Measurements from ENCODE around the gene BFSP2.

BFSP2 gene

GRCh38 chr3:133400006-133400515 lies at the start of gene BFSP2:
Gene BFSP2 (plus strand): TSS chr3:133400056. CDS start chr3:133400084, 28 bp downstream.
- no peak for DNase-seq (ENCODE audit: low read depth)

DNA sequence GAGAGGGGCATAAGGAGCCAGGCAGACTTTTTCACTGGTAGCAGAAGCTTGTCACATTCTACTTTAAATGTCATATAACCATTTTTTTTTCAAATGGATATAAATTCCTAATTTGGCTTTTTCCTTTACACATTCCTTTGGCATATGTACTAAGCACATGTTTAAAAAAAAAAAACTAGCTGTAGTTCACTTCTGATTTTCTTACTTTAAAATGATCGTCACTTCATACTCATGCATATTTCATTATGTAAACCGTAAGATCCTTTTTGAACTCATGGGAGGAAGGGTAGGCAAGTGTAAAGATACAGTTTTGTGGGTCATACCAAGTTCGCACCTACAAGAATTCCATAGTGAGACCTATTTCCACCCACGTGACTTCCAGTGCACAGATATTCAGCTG lies 45.1 kb upstream of the BFSP2 start:
- no peak for DNase-seq (ENCODE audit: low read depth)

DNA sequence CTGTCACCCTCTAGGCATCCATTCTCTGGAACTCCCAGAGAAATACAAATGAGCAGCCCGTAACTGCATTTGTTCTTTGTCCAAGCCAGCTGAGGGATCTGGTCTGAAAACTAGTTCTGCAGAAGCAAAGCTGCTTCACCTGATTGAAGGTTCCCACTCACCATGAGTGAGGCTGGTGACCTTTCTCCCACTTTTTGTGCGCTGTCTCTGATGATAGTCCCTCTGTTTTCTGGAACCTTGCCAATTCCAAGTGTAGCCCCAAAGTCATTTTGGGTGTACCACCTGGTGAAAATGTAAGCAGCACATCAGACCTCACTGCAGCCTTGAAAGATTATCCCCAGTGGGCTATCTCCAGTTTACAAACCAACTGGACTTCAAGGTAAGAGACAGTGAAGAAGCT lies 39.4 kb upstream of the BFSP2 start:
- no peak for DNase-seq (ENCODE audit: low read depth)

DNA sequence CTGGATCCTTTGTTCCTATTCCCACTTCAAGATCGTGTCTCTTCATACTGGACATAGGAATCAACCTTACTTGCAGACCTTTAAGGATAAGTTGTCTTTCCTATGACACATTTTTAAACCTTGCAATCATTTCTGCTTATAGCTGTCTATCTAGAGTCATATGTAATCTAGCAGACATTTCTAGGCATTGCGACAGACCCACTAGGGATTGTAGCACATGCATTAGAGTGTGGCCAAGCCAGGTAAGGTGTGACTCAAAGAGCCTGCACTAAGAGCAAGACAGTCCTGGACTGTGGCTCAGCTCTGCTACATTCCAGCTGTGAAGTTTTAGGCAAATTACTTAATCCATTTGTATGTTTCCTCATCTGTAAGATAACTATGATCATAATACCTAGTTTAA lies 38.8 kb upstream of the BFSP2 start:
- DNase-seq (ENCODE audit: low read depth), result no peak

- no peak for DNase-seq (ENCODE audit: low read depth)
Observed at GRCh38 chr3:133361435-133361834, 38.4 kb upstream of the BFSP2 start.

- no peak for DNase-seq (ENCODE audit: low read depth)
Observed at GRCh38 chr3:133362539-133362938, 37.3 kb upstream of the BFSP2 start.

DNA sequence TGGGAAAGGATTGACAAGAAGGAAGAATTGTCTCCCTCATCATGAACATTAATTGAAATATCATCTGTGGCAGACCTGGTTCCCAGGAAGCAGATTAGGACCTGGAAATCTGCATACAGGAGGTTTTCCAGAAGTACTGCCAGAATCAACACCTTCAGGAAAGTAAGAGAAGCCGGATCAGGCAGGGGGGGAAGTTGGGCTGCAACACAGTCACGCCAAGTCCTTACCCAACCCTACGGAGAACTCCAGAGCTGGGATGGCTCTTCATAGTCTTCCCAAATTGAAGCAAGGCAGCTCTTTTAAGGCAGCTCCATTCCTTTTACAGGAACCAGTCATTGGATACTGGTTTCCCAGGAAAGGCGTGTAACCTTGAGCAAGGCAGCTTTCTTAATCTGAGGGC lies 35.2 kb upstream of the BFSP2 start:
- no peak for DNase-seq (ENCODE audit: low read depth)

DNA sequence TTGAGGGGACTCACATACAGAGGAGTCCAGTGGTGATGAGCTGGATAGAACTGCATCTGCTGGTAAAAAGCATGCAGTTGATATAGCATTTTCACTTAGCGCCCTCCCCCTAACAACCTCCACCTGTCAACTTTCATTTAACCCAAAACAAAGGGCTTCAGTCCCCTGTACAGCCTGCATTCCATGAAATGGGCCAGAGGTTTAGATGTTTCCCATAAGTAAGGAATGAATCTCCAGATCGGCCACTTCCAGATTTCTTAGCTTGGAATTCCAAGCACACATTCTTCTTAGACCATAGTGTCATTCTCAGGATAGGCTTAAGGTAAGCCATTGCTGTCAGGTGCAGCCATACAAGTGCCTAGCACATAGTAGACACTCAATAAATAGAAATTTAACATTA lies 32.9 kb upstream of the BFSP2 start:
- no peak for DNase-seq (ENCODE audit: low read depth)

DNA sequence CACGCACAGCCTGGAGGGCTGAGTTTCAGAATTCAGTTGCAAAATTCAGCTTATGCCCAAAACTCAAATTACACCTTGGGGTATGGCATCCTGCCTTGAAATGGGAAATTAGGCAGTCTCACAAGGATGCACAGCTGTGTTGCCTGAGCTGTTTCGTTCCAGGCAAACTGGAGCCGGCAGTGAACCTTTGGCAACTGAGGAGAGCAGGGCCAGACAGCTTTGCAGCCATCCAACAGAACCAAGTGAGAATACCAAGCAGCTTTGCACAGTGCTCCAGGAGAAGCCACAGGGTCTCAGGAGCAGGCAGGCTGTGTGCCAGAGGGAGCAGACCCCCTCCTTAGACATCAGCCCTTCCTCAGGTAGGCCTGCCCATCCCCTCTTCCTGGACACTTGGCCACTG lies 32.5 kb upstream of the BFSP2 start:
- no peak for DNase-seq (ENCODE audit: low read depth)

DNA sequence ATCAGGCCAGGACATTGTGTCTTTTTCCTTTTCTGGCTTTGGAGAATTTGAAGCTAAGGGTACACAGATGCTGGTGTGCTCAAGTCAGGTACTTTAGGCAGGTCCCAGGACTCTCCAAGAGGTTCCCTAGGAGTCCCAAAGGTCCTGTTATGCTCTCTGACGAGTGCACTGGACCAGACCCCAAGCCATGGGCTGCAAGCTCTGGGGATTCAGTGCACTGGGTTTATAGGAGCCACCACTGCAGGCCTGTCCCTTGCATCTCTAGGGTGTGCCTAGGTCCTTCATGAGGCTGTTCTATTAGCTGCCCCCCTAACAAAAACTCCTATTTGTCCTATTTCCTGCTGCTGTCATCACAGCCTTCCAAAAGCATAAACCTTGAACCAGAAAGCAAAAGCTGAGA lies 31.9 kb upstream of the BFSP2 start:
- no peak for DNase-seq (ENCODE audit: low read depth)

GRCh38 chr3:133368371-133369067 lies 31.3 kb upstream of the BFSP2 start:
- no peak for DNase-seq (ENCODE audit: low read depth)

GRCh38 chr3:133369068-133369440 lies 30.8 kb upstream of the BFSP2 start:
- DNase-seq (ENCODE audit: low read depth), result no peak

GRCh38 chr3:133371181-133371580 lies 28.7 kb upstream of the BFSP2 start:
- no peak for DNase-seq (ENCODE audit: low read depth)

DNA sequence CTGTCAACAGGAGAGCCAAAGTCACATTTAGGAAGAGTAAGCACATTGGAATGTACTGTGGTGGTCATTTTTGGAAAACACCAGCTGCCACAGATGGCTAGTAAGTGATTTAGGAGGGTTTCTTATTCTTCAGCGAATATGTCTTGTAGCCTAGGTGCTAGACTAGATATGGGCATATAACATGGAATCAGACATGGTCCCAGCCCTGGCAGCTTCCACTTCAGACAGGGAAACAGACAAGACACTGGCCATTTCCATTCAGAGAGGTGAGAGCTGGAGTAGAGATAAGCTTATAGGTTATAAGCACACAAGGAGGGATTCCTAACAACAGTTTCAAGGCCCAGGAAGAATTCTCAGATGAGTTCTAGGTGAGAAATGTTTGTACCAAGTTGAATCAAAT lies 28.2 kb upstream of the BFSP2 start:
- DNase-seq (ENCODE audit: low read depth), result no peak

- DNase-seq (ENCODE audit: low read depth), result no peak
Observed at GRCh38 chr3:133374708-133375402, 25.0 kb upstream of the BFSP2 start.

DNA sequence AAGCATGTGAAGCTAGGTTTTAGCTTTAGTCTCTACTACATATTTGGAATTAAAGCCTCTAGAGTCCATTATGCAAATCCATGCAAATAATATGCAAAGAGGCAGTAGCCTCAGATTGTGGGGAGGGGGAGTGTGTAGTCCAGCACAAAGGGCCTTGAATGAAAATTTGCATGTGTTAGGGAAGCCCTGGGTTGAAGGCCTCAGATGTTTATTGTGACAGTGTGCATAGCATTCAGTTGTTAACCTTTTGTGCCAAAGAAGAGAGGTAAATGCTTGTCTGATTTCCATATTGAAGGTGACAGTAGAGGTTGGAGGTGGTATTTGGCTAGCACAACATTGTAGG lies 24.5 kb upstream of the BFSP2 start:
- no peak for DNase-seq (ENCODE audit: low read depth)

- DNase-seq (ENCODE audit: low read depth), result no peak
Observed at GRCh38 chr3:133376810-133377209, 23.0 kb upstream of the BFSP2 start.

DNA sequence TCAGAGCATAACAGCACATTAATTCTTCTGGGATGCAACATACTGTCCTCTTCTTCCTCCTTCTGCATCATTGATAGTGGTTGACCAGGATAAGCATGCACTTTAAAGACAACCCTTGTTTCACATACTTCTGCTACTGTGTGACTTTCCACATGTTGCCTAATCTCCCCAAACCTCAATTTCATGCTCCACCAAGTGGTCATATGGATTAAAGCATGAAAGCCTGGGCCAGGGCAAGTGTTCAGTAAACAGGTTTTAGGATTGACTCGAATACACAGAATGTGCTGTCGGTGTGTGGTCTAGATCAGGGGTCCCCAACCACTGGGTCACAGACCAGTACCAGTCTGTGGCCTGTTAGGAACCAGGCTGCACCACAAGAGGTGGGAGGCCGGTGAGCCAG lies 22.5 kb upstream of the BFSP2 start:
- no peak for DNase-seq (ENCODE audit: low read depth)

GRCh38 chr3:133379926-133380325 lies 19.9 kb upstream of the BFSP2 start:
- DNase-seq (ENCODE audit: low read depth), result no peak

DNA sequence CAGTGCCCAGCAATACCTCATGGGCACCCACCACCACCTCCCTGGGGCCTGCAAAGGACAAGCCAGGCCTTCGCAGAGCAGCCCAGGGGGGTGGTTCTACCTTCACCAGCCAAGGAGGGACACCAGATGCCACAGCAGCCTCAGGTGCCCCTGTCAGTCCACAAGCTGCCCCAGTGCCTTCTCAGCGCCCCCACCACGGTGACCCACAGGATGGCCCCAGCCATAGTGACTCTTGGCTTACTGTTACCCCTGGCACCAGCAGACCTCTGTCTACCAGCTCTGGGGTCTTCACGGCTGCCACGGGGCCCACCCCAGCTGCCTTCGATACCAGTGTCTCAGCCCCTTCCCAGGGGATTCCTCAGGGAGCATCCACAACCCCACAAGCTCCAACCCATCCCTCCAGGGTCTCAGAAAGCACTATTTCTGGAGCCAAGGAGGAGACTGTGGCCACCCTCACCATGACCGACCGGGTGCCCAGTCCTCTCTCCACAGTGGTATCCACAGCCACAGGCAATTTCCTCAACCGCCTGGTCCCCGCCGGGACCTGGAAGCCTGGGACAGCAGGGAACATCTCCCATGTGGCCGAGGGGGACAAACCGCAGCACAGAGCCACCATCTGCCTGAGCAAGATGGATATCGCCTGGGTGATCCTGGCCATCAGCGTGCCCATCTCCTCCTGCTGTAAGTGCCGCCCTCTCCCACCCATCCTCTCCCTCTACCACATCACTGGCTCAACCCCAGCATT lies 19.2 kb upstream of the BFSP2 start:
- no peak for DNase-seq (ENCODE audit: low read depth)

DNA sequence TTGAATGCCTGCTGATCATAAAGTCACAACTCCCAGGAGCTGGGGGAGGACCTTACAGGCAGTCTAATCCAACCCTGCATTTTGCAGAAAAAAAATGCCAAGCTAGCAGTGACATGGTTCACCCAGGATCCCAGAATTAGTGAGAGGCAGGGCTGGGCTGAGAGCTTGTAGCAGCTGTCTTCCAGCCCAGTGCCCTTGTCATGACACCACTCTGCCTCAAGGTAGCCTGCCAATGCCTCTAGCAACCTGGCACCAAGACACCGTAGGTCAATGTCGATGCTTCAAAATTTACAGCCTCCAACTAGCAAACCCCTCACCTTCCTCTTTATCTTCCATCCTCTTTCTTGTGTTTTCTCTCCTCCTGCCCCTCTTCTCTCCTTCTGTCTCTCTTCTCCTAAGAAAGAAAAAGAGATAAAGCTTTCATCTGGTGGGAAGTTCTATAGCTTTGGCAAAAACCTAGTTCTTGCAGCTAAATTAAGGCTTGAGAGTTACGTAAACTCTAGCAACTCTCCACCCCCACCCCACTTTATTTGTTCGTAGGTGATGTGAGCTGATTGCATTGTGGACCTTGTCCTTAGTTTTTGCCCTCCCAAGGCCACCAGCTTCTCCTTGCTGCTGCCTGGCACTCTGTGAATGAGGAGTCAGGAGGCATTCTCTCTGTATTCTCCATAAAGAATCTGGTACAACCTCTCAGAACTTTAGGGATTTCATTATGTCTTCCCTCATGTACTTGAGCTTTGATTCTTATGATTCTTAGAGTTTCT lies 18.3 kb upstream of the BFSP2 start:
- DNase-seq (ENCODE audit: low read depth), result no peak

DNA sequence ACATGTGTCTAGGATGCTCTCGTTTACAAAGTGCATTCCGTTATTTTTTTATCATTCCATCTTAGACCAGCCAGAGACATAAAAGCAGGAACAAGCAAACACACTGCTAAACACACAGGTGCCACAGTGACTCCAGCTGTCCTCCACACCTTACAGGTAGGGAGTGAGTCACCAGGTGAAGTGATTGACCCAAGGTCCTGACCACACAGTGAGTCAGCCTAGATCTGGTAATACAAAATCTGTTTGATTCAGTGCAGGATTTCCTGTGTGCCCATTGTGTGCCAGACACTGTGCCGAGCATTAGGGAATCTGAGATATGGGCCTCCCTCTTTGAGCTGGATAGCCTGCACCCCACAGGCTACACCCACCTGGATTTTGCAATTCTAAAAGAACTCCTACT lies 16.7 kb upstream of the BFSP2 start:
- DNase-seq (ENCODE audit: low read depth), result no peak
